ENCODE data around the gene HLA-DRA.

The HLA-DRA gene

GRCh38 chr6:32483968-32484613, 44.4 kb downstream of the HLA-DRA start:
- DNase-seq: no peak

GRCh38 chr6:32484614-32484998, 44.9 kb downstream of the HLA-DRA start:
- DNase-seq: no peak

GRCh38 chr6:32488083-32488482, 48.4 kb downstream of the HLA-DRA start:
- DNase-seq: no peak

- DNase-seq: no peak
Observed at GRCh38 chr6:32491700-32492099, 52.0 kb downstream of the HLA-DRA start.

- no peak for DNase-seq
Observed at GRCh38 chr6:32492351-32492750, 52.7 kb downstream of the HLA-DRA start.
